HG02642 (cell line): ENCODE data around the gene CYB5D1.
"Not testable (repeated sequence)": the region's sequence is repeated elsewhere in the genome, so short reads cannot be mapped to it uniquely, and the experiment has no call there.

ENCODE experiments used
- ATAC-seq: cut with Tn5 transposase; IDR thresholded peaks from one replicate; pipeline ENCODE4 v1.9.1; 2021; ENCODE audit warnings: mild to moderate bottlenecking; ENCODE audit not compliant: unreplicated experiment, poor library complexity

CYB5D1 gene

DNA sequence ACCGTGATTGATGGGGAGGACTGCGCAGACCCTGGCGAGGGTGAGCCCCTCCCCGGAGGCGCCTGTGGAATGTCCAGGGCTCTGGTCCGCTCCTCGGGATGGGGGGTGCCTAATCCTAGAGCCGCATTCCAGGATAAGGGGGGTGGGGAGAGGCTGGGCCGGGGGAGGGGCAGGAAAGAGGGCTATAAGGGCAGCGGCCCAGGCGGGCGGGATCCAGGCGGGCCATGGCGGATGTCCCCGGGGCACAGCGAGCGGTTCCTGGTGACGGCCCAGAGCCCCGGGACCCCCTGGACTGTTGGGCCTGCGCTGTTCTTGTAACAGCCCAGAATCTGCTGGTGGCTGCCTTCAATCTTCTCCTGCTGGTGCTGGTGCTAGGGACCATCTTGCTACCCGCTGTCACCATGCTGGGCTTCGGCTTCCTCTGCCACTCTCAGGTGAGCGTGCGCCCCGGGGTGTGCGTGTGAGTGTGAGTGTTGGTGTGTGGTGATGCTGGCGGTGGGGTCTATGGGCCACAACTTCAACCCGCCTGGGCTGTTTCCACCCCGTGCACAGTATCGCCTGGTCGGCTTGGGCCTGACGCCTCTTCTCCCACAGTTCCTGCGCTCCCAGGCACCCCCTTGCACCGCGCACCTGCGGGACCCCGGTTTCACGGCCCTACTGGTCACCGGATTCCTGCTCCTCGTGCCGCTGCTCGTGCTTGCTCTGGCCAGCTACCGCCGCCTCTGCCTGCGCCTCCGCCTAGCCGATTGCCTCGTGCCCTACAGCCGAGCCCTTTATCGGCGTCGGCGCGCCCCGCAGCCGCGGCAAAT lies 2.7 kb upstream of the CYB5D1 start, which contains the start of gene TMEM88:
TSS of gene TMEM88 (plus strand) at position 216 of the 809 bp plus-strand sequence. CDS start at position 225, 9 bp downstream.
- ATAC-seq, result no peak

DNA sequence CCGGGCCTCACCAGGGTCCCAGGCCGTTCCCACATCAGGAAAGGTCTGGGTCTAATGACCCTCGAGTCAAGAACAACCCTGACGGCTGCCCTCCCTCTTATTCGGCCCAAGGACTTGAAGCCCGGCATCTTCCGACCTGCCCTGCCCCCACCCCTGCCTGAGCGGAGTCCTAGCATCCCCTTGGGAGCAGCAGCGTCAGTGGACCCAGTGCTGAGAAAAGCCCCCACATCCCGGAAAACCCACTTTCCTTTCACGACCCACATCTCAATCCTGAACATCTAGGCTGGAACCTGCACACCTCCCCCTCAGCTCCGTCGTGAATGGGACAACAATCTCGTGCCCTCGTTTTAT lies 2.2 kb upstream of the CYB5D1 start:
- no peak for ATAC-seq

DNA sequence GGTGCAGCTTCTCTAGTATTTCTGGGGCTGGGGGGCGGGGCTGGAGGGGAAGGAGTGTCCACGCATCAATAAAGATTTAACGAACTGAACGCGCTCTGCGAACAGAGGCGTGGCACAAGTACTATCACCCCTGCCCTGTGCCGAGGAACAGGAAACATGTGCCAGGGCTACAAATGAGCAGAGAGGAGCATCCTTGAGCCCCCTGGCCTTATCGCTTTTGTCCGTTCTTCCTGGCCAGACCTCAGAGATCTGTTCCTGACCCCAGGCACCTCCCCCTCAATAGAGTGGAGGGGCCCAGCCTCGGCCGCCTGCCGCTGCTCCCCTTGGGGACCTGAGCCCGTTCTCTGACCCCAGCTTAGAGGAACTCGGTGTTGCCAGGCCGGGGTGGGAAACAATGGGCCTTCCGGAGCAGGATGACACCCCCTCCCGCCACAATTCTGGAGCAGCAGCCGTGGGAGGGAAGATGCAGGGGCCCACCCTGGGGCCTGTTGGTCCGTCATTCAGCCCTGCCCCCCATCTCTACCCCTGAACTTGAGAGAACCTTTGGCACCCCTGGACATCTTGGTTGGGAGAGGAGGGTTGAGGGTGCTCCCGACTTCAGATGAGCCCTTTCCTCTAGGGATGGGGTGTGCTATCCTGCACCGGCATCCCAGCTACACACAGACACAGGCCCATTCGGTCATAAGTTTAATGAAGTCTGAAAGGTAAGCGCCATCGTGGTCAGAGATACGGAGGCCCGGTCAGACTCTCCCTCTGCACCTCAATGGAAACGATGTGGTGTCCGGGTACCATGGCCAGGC lies 1.6 kb upstream of the CYB5D1 start:
- ATAC-seq, result no peak

DNA sequence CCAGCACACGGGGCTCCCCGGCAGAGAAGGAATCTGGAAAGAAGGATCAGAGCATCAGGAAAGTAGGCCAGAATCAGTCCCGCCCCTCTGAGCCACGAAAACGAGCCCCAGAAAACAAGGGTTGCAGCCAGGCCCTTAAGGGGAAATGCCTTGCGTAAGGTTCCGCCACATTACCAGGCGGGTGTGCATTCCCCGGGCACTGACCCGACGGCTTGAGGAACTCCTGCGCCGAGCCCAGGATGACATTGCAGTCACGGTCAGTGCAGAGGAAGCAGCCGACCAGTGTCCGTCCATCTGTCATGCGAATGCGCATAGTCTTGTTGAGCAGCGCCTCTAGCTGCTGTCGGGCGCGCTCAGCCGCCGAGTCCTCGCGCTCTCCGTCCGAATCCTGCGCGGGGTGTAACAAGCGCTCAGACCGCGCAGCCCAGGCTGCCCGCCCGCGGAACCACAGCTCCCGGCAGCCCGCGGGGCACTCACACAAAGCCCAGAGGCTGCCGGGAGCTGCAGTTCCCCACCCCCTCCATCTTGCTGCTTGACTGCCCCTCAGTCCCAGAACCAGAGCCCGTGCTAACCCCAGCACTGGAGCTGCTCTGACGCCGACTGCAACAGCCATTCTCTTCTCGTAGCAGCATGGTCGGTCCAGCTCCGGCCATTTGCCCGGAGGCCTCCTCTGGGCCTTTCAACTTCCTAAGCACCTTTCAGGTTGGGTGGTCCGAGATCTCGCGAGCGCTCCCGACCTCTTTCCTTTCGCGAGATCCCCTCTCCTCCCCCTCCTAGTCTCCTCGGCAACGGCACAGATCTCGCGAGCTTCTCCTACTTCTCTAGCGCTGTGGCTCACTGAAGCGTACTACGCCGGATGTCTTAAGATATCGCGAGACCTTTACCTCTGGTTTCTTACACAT lies 741 bp upstream of the CYB5D1 start, which contains the start of gene NAA38:
TSS of gene NAA38 (minus strand) at position 749 of the 902 bp plus-strand sequence. CDS start at position 653, 96 bp downstream.
- peak; percentile 71 for ATAC-seq

DNA sequence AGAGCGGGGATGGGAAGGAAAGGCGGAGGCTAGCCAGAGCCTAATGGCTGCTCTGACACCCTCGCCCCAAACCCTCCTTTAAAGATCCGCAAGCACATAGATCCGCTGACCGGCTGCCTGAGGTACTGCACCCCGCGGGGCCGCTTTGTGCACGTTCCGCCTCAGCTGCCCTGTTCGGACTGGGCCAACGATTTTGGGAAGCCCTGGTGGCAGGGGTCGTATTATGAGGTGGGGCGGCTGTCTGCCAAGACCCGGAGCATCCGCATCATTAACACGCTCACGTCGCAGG lies 663 bp downstream of the CYB5D1 start:
- ATAC-seq, result no peak

DNA sequence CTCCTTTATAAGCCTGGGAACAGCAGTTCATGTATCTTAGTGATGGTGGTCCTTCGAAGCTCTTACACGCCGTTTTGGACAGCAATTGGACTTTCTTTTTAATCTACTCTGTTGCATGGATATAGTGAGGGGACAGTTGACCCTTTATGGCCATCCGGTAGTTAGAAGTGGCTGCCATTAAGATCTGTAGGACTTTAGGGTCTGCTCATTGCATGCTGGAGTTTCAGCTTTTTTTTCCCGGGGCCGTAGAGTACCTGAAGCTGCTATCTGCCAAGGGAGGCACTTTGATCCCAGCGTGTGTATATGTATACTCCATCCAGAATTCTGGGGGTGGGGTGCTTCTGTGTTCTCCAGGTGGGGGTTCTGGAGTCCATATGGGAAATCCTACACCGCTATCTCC lies 1.2 kb downstream of the CYB5D1 start:
- no peak for ATAC-seq

DNA sequence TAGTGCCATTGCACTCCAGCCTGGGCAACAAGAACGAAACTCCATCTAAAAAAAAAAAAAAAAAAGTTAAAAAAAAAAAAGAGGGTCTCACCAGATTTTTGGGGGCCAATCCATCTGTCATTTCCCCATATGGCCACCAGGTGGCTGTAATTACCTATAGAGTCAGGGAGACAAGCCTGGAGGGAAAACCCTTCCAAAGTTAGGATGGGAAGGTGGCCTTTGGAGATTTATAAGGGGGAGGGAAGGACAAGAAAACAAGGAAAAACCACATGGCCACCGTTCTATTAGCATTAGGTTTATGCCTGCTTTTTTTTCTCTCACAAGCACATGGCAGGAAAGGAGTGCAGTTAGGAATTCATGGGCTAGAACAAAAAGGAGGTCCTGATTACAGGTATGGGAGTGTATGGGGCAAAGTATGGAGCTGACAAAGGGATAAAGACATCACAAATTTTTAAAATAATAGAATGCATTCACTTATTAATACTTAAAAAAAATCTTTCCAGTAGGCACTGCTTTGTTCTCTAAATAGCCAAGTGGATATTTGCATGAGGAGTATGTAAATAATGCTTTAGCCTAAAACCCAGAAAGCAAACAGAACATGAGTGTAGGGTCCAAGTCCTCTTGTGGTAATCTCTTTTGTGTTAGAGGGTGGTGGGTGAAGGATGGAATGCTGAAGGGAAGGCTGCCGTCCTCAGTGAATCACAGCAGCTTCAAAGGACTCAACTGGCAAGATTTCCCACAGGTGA lies 5.1 kb downstream of the CYB5D1 start:
- ATAC-seq, result no peak

DNA sequence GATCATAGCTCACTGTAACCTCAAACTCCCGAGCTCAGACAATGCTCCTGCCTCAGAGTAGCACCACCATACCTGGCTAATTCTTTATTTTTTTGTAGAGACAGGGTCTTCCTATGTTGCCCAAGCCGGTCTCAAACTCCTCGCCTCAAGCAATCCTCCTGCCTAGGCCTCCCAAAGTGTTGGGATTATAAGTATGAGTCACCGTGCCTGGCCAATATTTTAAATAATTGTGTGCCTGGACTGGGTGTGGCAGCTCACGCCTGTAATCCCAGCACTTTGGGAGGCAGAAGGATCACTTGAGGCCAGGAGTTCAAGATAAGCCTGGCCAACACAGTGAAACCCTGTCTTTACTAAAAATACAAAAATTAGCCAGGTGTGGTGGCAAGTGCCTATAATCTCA lies 6.6 kb downstream of the CYB5D1 start:
- not testable (repeated sequence) for ATAC-seq

DNA sequence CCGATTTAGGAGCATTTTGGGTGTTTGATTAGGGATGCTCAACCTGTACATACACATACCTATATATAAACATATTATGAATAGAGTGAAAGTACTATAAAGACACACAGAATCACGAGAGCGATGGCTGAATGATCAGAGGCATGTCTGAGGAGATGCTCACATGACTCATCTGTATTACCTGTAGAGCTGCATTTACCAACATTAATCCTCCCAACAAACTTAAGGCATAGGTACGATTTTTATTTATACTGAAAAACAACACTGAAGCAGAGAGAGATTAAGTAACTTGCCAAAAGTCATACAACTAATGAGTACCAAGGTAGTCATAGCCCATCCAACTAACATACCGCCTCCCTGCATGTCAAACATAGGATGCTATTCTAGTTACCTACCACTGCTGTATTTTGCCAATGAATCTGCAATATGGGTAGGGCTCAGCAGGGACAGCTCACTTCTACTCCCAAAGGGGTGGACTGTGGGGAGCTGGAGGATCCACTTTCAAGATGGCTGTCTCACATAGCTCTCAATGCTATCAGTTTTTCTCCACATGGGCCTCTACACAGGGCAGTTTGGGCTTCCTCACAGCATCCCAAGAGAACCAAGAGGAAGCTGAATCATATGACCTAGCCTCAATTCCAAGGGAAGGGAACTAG lies 7.3 kb downstream of the CYB5D1 start:
- ATAC-seq, result no peak

DNA sequence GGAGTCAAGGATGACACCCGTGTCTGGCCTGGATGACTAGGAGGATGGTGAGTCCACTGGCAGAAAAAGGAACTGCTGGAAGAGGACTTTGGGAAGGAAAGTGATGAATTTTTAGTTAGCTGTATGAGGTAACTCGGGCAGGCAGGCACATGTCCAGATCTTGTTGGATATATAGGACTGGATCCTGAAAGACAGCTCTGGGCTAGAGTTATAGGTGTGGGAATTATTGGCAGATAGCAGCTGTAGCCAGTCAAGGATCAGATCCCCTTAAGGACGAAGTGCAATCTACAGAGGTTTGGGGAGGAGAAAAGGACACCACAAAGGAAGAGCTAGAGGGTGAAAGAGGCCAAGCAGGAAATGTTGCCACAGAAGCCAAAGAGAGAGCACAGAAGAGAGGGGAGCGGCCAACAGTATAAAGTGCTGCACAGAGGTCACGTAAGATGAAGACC lies 10.1 kb downstream of the CYB5D1 start:
- no peak for ATAC-seq

DNA sequence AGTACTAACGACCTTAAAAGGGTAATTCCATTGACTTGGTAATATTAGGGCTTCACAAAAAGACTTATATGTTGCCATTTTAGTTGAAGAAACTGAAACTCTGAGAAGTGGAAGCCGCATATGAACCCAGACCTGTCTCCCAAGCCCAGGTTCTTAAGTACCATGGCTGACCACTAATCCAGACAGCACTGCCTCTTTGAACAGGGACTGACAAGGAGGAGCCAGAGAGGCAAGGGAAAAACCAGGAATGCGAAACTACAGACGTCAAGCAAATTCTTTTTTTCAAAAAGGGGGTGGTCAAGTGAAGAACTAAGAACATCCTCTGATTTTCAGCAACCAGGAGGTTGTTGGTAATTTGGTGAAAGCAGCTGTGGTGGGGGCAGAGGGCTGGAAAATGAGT lies 15.2 kb downstream of the CYB5D1 start:
- ATAC-seq, result no peak

DNA sequence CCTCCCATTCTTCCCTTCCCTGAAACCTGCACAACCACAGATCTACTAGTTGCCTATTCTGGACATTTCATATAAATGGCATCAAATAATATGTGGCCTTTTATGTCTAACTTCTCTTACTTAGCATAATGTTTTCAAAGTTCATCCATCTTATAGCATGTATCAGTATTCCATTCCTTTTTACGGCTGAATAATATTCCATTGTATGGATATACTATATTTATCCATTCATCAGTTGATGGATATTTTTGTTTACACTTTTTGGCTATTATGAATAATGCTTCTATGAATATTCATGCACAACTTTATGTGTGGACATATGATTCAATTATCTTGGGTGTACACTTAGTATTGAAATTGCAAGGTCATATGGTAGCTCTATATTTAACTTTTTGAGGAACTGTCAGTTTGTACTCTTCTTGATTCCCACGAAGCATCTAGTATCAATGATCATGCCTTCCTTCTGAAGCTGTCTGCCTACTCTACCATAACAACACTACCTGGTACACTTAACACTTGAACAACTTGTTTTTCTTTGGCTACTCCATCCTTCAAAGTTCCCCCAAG lies 18.1 kb downstream of the CYB5D1 start:
- no peak for ATAC-seq

DNA sequence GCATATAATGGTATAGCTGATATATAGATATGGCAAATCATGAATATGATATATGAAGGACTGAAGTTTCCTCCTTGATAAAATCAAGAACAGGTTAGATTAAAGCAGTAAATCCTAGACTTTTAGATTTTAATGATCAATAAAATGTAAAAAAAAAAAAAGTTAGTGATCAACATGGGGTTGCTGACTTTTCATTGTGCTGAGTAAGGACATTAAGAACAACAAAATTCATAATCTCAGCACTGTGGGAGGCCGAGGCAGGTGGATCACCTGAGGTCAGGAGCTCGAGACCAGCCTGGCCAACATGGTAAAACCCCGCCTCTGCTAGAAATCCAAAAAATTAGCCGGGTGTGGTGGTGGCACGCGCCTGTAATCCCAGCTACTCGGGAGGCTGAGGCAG lies 20.4 kb downstream of the CYB5D1 start:
- ATAC-seq, result no peak

DNA sequence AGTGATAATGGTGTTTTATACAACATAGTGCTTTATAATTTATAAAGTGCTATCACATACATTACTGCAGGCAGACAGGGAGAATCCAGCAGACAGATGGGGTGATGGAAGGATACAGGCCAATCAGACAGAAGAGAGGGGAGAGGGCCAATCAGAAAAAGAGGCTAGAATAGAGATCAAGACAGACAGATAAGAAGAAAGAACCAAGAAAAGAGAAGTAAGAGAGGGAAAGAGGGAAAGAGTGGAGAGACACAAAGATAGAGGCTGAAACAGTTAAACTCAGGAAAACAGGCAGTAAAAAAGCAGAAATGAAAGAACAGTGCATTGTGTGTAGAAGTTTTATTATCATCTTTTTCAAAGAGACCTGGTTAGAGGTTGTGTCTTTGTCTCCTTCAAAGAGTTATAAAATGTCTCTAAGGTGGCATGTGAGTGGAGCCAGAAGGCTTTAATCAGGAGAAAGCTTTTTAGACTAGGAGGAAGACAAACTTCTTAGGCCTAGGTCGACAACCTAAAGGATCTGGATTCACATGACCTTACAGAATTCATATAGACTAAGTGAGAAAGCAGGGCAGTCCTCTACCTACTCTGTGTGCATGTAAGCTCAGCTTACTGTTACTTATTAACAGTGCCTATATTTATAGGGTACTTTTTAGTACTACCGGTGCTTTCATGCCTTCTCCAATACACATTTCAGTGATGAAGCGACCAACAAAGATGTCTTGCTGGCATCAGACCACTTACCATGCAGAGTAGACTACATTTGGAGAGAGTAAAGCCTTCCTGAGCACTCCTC lies 22.5 kb downstream of the CYB5D1 start:
- no peak for ATAC-seq

DNA sequence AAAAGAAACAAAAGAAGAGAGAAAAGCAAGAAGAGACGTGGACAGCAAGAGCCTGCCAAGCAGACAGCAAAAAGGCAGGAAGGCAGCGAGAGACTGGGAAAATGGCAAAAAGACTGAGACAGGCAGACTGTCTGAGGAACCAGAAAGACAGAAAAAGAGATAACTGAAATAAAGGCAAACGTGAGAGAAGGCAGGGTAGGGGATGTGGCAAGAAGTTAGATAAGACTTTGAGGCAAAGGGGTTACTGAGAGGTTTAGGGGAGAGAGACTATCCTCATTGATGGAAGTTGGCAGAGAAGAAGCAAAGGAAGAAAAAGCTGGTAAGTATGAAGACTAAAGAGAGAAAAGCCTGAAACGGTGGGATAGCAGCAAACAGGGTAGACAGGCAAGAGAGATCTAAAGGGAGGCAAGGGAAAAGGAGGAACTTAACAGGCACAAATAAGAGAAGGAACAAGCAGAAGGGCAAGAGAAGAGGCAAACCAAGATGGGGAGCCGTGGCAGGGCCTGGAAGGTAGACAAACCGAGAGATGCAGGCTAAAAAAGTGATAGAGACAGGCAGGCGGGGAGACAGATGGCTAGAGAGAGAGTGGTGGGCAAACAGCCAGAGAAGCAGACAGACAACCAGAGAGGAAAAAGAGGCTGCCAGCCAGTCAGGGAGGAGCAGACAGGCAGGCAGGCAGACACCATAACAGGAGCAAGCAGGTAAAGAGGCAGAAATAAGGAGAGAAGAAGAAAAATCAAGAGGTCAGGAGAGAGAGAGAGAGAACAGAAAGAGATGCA lies 23.7 kb downstream of the CYB5D1 start:
- ATAC-seq, result no peak

DNA sequence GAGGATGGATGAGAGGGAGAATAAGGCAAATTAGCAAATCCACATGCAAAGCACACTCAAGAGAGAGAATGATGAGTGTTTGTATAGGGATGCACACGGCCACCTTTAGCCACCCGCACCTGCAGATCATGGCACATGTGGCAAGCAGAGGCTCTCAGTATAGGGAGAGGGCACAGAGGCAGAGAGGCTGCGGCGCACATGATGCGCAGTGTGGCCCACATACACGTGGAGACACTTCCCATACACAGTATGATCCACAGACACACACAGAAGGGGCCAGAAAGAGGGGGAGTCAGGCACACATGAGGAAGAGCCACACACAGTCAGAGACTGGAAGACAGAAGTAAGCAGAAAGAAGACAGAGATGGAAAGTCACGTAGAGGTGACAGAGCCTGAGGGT lies 24.3 kb downstream of the CYB5D1 start:
- no peak for ATAC-seq

DNA sequence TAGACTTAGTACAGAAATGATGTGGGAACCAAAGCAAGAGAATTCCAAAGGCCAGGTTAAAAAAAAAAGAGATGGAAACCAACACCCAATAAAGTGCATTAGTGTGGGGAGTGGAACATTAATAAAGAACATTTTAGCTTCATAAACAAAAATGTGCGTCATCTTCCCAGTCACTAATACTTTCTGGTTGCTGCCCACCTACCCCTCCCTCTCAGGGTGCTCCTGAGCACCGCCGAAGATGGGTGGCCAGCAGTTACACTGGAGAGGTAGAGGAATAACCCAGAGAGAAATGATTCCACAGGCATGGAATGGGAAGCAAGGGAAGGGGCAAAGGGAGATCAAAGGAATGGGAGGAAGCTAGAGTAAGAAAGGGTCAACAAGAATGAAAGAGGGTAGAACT lies 24.8 kb downstream of the CYB5D1 start:
- ATAC-seq, result no peak
